Posterior vena cava (tissue), 2 donors: Measurements from ENCODE around the gene CPE. TPM values are rescaled to one million over a fixed set of nuclear protein-coding genes. Genes with fewer than 3 reads are reported as not detected.
"Not testable (repeated sequence)": the region's sequence is repeated elsewhere in the genome, so short reads cannot be mapped to it uniquely, and the experiment has no call there.

ENCODE experiments used
- DNase-seq: peaks from one replicate; pipeline ENCODE4 v3.0.0-alpha.2; 2020; ENCODE audit warnings: low spot score
- intact Hi-C, 2 donors: fragments of 100-400 bp; cut with DNase I; formaldehyde crosslinking; loops; one replicate each; pipeline versions ENCODE4 v1.14.1 to v1.14.2; 2022 to 2023
- long read RNA-seq, 2 donors: library from polyadenylated mRNA; unstranded; transcript quantifications; one replicate each; pipeline ENCODE4 v2.0.0, GENCODE V29; 2020 to 2021
- total RNA-seq, 2 donors: library from RNA; stranded (reverse); fragmentation: NEBNext Ultra II Directional; extraction: Animal tissue kit (Norgen Biotek cat#: 25700); gene quantifications; one replicate each; pipeline ENCODE4 v1.2.1, GENCODE V29; 2021
- donor health status: DM: yes; HTN: yes; CAD: no.
- donor health status: DM: yes; HTN: yes; CAD: no.

CPE gene
- total RNA-seq: 100 to 1,000 TPM; 334 to 383 TPM
- long read RNA-seq, donor 1, transcript CPE-201 (9 exons, 2,421 nt): major isoform, 303 of 329 reads
- long read RNA-seq, donor 1, partial matches to known transcripts: 10 of 329 reads
- long read RNA-seq, donor 1, other reads (novel, unspliced or antisense): 16 of 329 reads
- long read RNA-seq, donor 2, transcript CPE-201 (9 exons, 2,421 nt): major isoform, 34 of 56 reads
- long read RNA-seq, donor 2, partial matches to known transcripts: 21 of 56 reads
- long read RNA-seq, donor 2, other reads (novel, unspliced or antisense): 1 of 56 reads

DNA sequence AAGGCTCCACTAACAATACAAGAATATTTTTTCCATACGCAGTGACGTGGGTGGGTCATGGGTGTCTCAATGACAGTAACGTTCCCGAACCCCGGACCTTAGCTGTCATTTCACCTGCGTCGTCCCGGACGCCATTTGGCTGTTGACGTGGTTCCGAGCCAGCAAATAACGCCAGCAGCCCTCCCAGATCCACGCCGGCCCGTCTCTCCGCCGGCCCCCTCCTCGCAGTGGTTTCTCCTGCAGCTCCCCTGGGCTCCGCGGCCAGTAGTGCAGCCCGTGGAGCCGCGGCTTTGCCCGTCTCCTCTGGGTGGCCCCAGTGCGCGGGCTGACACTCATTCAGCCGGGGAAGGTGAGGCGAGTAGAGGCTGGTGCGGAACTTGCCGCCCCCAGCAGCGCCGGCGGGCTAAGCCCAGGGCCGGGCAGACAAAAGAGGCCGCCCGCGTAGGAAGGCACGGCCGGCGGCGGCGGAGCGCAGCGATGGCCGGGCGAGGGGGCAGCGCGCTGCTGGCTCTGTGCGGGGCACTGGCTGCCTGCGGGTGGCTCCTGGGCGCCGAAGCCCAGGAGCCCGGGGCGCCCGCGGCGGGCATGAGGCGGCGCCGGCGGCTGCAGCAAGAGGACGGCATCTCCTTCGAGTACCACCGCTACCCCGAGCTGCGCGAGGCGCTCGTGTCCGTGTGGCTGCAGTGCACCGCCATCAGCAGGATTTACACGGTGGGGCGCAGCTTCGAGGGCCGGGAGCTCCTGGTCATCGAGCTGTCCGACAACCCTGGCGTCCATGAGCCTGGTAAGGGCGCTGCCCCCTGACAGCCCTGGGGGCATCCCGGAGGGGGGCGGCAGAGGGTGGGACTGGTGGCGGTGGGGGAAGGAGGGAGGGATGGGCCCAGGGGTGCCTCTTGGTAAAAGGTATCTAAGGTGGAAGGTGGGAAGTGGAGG lies at the start of gene CPE:
CPE (plus strand) TSS at position 264 of the 933 bp plus-strand sequence; CDS start at position 478, 214 bp downstream.
- peak; percentile 95 for DNase-seq
- intact Hi-C loops: loop anchor here (5.0 to 10.0 kb wide), 2 partner anchors 83 to 1884 kb away; partner anchors contain the start of gene TMA16 (in 1 of the 2)

DNA sequence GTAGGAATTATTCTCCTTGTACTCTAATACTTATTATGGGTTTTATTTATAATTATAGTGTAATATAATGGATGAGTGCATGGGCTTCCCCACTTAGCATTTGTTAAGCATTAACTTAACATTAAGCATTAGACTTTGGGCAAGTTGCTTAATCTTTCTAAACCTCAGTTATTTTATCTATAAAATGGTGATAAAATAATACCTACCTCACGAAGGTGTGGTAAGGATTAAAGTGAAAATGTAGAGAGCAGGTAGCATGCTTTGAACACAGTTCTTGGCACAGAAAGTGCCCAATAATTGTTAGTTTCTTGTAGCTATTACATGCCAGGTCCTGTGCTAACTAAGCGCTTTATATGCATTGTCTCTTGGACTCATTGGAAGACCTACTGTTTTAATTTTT lies 48.7 kb upstream of the CPE start:
- DNase-seq: no peak
- intact Hi-C loops: no loop called here

DNA sequence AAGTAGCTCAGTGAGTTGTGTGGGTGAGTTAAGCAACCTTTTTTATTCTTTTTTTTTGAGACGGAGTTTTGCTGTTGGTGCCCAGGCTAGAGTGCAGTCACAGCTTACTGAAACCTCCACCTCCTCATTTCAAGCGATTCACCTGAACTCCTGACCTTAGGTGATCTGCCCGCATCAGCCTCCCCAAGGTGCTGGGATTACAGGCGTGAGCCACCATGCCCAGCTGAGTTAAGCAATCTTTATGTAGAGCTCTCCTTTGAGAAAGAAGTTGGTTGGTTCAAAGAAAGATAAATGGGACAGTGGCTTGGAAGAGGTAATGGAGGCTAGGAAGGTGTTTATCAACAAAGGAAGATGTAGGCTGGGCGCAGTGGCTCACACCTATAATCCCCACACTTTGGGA lies 48.1 kb upstream of the CPE start:
- intact Hi-C loops: no loop called here

DNA sequence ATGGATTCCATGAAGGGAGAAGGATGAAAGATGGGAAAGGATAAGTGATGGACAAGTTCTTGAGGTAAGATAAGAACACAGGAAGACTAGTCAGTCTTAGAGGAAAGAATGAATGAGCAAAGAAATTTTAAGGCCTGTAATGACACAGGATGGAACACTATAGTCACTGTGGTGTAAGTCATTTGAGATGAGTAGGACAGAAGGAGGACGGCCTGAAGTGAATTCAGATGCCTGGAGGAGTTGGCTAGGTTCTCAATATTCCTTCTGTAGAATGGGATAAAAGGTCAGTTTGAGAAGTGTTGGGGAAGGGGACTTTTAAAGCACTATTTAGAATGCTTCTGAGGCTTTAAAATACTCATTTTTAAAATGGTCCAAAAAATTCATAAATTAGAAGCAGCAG lies 47.4 kb upstream of the CPE start:
- intact Hi-C loops: no loop called here
- no peak for DNase-seq

More for the DNA sequence above, 48.1 kb upstream of the CPE start:
- DNase-seq: no peak

DNA sequence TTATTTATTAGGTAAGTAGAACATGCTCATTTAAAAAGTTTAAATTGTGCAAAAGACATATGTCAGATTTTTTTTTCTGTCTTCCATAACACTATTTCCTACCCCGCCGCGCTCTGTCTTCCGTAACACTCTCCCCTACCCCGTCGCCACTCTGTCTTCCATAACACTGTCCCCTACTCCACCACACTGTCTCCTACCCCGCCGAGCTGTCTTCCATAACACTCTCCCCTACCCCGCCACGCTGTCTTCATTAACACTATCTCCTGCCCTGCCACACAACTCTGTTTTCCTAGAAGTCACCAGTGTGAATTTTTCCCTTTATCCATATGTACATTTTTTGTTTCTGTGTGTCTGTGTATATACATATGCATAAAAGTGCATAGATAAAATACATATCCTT lies 47.0 kb upstream of the CPE start:
- intact Hi-C loops: no loop called here

DNA sequence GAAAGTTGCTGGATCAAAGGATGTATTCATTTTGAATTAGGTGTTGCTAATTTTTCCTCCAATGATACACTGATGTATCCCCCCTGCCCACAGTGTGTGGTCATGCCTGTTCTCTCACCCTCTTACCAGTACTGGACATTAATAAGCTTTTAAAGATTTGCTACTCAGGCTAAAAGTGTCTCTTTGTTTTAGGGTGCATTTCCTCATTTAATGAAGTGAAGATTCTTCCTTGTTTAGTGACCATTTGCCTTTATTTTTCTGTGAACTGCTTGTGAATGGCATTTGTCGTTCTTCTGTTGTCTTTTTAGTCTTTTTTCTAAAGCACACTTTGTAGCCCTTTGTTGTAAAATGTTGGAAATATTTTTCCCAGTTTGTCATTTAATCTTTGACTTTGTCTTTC lies 46.3 kb upstream of the CPE start:
- intact Hi-C loops: no loop called here
- DNase-seq: no peak

More for the DNA sequence above, 47.0 kb upstream of the CPE start:
- no peak for DNase-seq

DNA sequence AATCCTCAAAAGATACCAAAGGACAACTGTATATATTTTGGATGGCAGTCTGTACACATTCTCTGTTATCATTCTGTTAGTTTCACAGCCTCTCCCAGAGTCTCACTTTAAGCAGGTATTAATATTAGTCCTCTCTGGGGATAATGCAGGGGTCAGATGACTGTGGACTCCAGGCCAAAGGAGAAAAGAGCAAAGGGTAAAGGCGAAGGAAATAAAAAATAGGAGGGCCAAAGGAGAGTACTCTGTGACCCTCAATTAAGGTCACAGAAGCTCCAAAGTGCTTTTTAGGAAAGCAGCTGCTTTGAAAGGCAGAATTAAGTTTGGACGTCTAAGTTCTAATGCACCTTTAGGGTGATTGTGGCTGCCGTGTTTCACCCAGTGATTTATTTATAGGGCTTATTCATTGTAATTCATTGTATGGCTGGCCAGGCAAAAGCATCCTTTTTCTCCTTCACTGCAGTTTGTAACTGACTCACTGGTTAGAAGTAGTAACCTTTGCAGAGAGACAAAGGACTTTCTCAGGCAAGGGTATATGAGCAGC lies 43.6 kb upstream of the CPE start:
- DNase-seq: no peak
- intact Hi-C loops: no loop called here

DNA sequence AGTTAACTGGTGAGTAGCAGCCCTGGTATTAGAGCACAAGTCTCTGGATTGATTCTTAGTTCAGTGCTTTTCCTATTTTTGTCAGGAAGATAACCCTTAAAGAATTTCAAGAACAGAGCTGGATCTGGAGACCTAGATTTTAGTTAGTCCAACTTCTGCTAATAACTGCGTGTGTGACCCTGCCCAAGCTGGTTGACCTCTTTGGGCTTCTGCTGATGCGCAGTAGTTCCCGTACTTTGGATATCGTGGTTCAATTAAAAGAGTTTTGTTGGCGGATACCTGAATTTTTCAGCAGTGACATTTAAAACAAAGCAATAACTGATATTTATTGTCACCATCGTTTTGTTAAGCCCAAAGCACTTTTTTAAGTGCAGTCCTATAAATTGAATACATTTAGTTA lies 42.1 kb upstream of the CPE start:
- intact Hi-C loops: no loop called here

DNA sequence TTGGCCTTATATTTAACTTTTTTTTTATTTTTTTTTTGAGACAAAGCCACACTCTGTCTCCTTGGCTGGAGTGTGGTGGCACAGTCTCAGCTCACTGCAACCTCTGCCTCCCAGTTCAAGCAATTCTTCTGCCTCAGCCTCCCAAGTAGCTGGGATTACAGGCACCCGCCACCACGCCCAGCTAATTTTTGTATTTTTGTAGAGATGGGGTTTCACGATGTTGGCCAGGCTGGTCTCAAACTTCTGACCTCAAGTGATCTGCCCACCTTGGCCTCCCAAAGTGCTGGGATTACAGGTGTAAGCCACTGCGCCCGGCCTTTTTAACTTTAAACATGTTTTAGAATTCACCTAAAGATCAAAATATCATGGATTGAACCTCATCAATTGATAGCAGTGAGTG lies 36.5 kb upstream of the CPE start:
- DNase-seq, intact Hi-C loops: not testable (repeated sequence)

More for the DNA sequence above, 42.1 kb upstream of the CPE start:
- no peak for DNase-seq

DNA sequence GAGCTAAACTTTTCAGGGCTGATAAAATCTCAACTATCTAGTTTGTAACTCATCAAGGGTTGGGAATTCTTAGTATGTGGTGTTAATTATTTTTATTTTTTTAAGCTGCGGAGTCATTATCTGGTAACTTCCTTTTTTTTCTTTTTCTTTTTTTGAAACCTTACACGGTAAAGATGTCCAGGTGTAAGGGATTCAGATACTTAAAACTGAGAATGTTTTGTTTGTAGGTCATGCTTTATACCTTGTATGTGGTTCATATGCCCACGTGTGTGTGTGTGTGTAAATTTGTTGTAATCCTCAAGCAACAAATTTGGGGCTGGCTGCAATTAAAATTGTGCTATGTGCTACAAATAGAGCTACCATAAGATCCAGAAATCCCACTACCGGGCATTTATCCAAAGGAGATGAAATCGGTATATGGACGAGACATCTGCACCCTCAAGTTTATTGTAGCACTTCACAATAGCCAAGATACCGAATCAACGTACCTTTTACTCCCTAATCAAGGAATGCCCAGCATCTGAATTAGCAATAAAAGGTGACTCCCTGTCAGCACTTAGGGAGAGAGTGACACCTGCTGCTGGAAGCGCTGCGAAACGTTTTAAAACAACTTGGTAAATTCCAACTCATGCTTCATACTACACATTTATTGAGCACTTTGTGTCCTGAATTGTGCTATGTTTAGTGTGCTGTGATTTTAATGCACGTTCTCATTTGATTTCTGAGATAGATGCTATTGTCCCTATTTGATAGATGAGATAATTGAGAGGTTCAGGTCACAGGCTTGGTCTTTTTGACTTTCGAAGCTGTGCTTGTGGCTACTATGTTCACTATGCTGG lies 35.2 kb upstream of the CPE start:
- no peak for DNase-seq
- intact Hi-C loops: no loop called here

DNA sequence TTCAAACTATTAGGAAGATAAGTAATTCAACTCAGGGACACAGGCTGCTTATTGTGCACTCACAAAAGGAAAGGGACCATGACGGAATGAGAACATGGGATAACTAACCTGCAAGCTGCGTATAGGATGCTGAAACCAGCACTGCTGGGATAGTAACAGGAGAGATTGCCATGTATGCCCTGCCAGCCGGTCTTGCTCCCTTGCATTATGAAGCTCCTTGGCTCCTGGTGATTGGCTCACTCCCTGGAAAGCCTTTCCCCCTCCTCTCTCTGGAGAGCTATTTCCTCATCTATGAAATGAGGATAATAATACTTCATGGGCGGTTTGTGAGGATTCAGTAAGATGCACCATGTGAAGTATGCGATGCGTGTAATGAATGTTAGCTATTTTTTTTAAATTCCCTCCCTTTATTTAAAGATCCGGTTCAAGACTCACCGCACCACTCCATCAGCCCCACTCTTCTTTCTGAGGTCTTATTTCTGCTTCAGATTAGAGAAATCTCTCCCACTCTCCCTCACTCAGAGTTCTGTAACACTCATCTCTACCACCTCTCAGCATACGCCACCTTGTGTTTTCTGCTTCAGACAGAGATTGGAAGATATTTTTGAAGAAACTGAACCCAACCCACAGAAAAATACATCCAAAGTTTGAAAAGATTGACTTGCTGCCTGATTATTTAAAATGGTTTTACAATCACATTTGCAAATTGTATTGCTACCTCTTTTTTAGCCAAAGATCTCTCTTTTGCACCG lies 33.0 kb upstream of the CPE start:
- intact Hi-C loops: no loop called here
- DNase-seq: no peak

DNA sequence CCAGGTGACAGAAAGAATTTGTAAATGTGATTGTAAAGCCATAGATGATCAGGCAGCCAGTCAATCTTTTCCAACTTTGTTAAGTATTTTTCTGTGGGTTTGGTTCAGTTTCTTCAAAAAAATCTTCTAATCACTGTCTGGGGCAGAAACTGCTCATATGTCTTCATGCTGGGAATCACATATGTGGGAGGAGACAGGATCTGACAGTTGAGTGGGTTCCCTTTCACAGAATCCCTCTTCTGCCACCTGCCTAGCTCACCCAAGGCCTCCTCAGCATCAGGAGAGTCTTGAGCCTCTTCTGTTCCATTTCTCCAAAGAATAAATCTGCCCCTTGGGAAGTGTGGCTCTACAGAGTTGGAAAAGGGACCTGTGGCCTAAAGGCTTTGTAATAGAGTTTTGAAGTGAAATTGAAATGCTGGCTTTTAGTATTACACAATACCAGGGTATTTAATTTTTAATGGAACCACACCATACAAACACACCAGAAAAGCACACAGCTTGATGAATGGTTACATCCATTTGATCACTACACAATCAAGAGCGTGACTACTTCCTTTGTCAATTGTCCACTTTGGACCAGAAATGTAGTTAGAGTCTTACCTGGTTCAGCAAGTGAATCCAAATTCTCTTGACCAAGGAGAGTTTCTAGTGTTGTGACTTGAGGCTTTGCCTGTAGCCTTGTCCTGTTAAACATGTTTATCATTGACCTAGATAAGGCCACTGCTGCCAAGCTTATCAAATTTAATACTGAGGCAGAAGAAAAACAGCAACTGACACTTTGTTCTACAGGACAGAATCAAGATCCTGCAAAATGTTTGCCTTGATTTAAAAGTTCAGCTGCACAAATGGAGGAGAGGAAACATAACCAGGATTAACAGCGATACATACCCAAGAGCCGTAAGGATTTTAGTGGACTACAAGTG lies 30.9 kb upstream of the CPE start:
- intact Hi-C loops: no loop called here
- no peak for DNase-seq

DNA sequence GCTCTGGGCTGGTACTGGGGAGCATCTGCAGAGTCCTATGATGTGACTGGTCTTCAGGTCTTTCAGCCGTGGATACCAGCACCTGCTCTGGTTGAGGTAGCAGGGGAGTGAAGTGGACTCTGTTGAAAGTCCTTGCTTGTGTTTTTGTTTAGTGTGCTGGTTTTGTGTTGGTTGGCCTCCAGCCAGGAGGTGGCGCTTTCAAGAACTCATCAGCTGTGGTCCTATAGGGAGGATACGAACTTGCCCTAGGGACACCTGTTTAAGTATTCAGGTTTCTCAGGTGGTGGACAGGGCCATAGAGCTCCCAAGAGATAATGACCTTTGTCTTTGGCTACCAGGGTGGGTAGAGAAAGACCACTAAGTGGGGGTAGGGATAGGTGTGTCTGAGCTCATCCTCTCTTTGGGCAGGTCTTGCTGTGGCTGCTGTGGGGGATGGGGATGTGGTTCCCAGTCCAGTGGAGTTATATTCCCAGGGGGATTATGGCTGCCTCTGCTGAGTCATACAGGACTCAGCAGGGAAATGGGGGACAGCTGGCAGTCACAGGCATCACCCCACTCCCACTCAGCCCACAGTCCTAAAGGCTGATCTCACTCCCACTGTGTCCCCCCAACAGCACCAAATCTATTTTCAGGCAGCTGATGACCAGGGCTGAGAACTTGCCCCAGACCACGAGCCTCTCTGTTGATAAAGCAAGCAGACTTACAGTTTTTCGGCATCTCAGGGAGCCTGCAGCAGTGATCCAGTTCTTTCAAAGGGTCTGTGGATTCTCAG lies 27.3 kb upstream of the CPE start:
- DNase-seq: no peak
- intact Hi-C loops: loop anchor here (10.0 kb wide), 1 partner anchor 217 kb away; no protein-coding TSS in a partner anchor

DNA sequence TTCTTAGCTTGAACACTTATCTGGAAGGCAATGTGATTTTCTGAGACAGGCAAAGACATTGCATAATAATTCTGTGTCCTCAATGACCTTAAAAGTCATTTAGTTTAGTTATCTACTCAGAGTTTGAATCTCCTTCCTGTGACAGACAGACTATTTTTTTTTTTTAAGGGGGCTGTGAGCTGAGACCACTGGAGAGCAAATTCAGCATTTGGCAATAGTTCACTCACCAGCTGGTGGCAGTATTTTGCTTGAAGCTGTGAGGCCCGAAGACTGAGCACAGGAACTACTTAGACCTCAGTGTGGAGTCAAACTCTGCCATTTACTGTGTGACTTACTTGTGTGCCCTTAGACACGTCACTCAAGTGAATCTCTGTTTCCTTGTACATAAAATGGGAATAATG lies 22.9 kb upstream of the CPE start:
- DNase-seq: no peak
- intact Hi-C loops: loop anchor here (5.0 to 10.0 kb wide), 2 partner anchors 106 to 221 kb away; no protein-coding TSS in a partner anchor

DNA sequence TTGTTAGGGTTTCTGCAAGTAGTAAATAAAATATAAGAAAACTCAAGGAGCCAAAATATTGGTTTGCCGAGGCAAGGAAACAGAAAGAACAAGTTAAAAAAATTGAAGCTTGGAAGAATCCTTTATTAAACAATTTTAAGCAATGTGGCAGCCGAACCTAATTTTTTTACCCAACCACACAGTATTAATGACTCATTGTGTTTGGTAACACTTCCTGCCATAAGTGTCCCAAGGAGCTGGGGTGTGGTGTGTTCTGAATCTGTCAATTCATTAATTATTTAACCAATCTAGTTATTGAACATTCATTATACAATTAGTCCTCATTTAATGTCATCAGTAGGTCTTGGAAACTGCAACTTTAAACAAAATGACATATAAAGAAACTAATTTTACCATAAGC lies 19.3 kb upstream of the CPE start:
- DNase-seq: no peak
- intact Hi-C loops: loop anchor here (5.0 to 10.0 kb wide), 2 partner anchors 103 to 225 kb away; no protein-coding TSS in a partner anchor

DNA sequence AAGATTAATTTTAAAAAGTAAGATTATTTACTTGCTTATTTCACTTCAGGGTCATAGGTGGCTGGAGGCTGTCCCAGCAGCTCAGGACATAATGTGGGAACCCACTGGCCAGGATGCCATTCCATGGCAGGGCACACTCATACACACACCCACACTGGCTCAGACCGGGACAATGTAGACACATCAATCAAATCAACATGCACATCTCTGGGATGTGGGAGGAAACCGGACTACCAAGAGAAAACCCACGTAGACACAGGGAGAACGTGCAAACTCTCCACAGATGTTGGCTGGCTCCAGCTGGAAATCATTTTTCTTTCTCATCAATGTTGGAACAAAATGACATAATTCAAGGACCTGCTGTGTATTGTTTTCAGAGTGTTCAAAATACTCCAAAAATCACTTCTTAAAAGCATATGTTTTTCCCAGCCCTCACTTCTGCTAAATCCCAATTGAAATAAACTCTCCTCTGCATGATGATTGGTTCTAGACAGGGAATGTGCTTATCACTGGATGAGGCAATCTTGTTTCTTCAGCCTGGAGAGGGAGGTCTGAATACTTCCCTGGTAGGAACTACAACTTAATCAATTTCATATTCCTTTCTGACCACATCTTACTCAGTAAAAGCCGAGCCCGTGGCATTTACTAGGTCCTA lies 18.6 kb upstream of the CPE start:
- intact Hi-C loops: no loop called here

More for the DNA sequence above, 18.6 kb upstream of the CPE start:
- DNase-seq: no peak
